ENCODE results near the gene CYP3A7. TPM values are rescaled to one million over a fixed set of nuclear protein-coding genes. Genes with fewer than 3 reads are reported as not detected.
A peak's percentile ranks its signal among the peaks of the same experiment; 100 is the strongest.
"Not testable (repeated sequence)": the region's sequence is repeated elsewhere in the genome, so short reads cannot be mapped to it uniquely, and the experiment has no call there.

CYP3A7 gene
- total RNA-seq, 1 donor from 2014 or later, result not detected

- H3K27me3 Mint-ChIP-seq (ENCODE audit: low read depth); H3K4me1 Mint-ChIP-seq (ENCODE audit: low read depth); DNase-seq (ENCODE audit: low spot score); H3K27ac Mint-ChIP-seq; H3K4me3 Mint-ChIP-seq (ENCODE audit: low read depth); intact Hi-C loops (cut with micrococcal nuclease); H3K36me3 Mint-ChIP-seq (ENCODE audit: low read depth): not testable (repeated sequence)
- H3K9me3 Mint-ChIP-seq, result peaks cover 13% of the 10 kb centered on the region
Observed at GRCh38 chr7:99690918-99691317, 44.1 kb downstream of the CYP3A7 start.

- H3K4me3 Mint-ChIP-seq (ENCODE audit: low read depth); DNase-seq (ENCODE audit: low spot score); intact Hi-C loops (cut with micrococcal nuclease); H3K36me3 Mint-ChIP-seq (ENCODE audit: low read depth); H3K27me3 Mint-ChIP-seq (ENCODE audit: low read depth); H3K4me1 Mint-ChIP-seq (ENCODE audit: low read depth); H3K27ac Mint-ChIP-seq: not testable (repeated sequence)
- peaks cover 13% of the 10 kb centered on the region for H3K9me3 Mint-ChIP-seq
Observed at GRCh38 chr7:99685871-99686608, 49.0 kb downstream of the CYP3A7 start.

GRCh38 chr7:99685129-99685758 is 49.8 kb downstream of the CYP3A7 start:
- Mint-ChIP-seq H3K36me3 (ENCODE audit: low read depth) (peaks cover 5% of the 10 kb centered on the region), H3K4me3 (ENCODE audit: low read depth) (no peak overlapping the region)

DNA sequence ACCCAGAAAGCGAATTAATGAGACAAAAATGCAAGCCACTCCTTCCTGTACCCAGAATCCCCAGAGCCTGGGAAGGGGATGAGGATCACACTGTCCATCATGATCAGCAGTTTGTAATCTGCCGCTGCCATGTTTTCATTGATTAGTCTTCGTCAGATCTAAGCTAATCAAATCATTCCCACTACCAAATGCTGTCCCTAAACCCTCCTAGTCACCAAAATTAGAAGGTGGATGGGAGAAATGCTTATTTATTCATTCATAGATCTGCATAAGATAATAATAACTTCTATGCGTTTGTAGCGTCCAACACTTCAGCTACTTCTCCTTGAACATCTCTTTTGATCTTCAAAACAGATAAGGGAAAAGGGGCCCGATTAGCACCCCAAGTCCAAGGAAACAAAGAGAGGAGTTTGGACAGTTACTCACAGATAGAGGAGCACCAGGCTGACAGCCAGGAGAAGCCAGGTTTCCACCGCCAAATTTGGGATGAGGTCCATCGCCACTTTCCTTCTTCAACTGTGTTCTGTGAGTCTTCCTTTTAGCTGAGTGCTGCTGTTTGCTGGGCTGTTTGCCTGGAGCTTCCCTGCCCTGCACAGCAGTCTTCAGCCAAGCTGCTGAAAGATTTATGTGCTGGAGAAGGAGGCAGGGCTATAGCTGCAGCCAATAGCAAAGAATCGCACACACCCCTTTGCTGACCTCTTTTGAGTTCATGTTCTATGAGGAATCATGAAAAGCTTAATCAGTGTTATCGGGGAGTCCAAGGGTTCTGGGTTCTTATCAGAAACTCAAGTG is 55.4 kb downstream of the CYP3A7 start, which contains the start of gene CYP3A5:
CYP3A5 (minus strand) TSS at position 597 of the 792 bp plus-strand sequence; CDS start at position 497, 100 bp downstream.
- Mint-ChIP-seq H3K27me3 (ENCODE audit: low read depth) (no peaks in the 10 kb centered on the region), H3K9me3 (peaks cover 8% of the 10 kb centered on the region), H3K27ac (no peak within 1 kb of the TSS), H3K4me1 (ENCODE audit: low read depth) (peaks cover 11% of the 10 kb centered on the region), H3K36me3 (ENCODE audit: low read depth) (peaks cover 5% of the 10 kb centered on the region), H3K4me3 (ENCODE audit: low read depth) (no peak within 1 kb of the TSS)
- intact Hi-C loops (cut with micrococcal nuclease), result no loop called here
- no peak for DNase-seq (ENCODE audit: low spot score)

More at GRCh38 chr7:99685129-99685758, 49.8 kb downstream of the CYP3A7 start:
- DNase-seq (ENCODE audit: low spot score), result no peak
- Mint-ChIP-seq H3K27ac (no peak overlapping the region), H3K27me3 (ENCODE audit: low read depth) (peaks cover 1% of the 10 kb centered on the region), H3K4me1 (ENCODE audit: low read depth) (no peaks in the 10 kb centered on the region), H3K9me3 (peaks cover 12% of the 10 kb centered on the region)
- intact Hi-C loops (cut with micrococcal nuclease), result no loop called here

GRCh38 chr7:99679032-99679399 is 56.0 kb downstream of the CYP3A7 start:
- H3K36me3 Mint-ChIP-seq (ENCODE audit: low read depth), result peaks cover 5% of the 10 kb centered on the region
- no peak overlapping the region for H3K4me3 Mint-ChIP-seq (ENCODE audit: low read depth)
- no peaks in the 10 kb centered on the region for H3K27me3 Mint-ChIP-seq (ENCODE audit: low read depth)
- H3K9me3 Mint-ChIP-seq, result peaks cover 8% of the 10 kb centered on the region
- intact Hi-C loops (cut with micrococcal nuclease), result no loop called here
- no peak for DNase-seq (ENCODE audit: low spot score)
- peaks cover 14% of the 10 kb centered on the region for H3K4me1 Mint-ChIP-seq (ENCODE audit: low read depth)
- no peak overlapping the region for H3K27ac Mint-ChIP-seq

DNA sequence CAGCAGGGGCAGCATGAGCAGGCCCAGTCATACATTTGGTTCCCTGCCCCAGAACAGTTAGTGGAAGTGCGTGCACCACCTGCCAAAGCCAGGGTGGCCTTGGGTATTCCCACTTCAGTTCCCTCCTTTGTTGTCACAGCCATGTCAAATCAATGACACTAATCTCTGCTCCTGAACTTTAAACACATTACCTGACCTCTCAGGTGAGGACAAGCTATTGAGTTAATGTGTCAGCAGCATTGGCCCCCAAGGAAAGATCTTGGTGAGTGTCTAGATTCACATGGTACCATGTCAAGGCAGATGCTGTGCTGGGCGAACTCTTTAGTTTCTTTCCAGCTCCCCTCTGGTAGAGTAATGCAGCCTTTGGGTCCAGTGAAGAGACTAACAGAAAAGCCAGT is 57.3 kb downstream of the CYP3A7 start:
- Mint-ChIP-seq H3K9me3 (peaks cover 6% of the 10 kb centered on the region), H3K27ac (no peak overlapping the region), H3K4me1 (ENCODE audit: low read depth) (peaks cover 14% of the 10 kb centered on the region), H3K36me3 (ENCODE audit: low read depth) (peaks cover 5% of the 10 kb centered on the region), H3K27me3 (ENCODE audit: low read depth) (no peaks in the 10 kb centered on the region), H3K4me3 (ENCODE audit: low read depth) (no peak overlapping the region)
- no peak for DNase-seq (ENCODE audit: low spot score)
- intact Hi-C loops (cut with micrococcal nuclease), result no loop called here

GRCh38 chr7:99677013-99677647 is 57.9 kb downstream of the CYP3A7 start:
- no peak overlapping the region for H3K4me3 Mint-ChIP-seq (ENCODE audit: low read depth)
- DNase-seq (ENCODE audit: low spot score), result no peak
- peaks cover 1% of the 10 kb centered on the region for H3K36me3 Mint-ChIP-seq (ENCODE audit: low read depth)
- intact Hi-C loops (cut with micrococcal nuclease), result no loop called here
- H3K4me1 Mint-ChIP-seq (ENCODE audit: low read depth), result peaks cover 14% of the 10 kb centered on the region
- no peaks in the 10 kb centered on the region for H3K27me3 Mint-ChIP-seq (ENCODE audit: low read depth)
- no peak overlapping the region for H3K27ac Mint-ChIP-seq
- peaks cover under 1% of the 10 kb centered on the region for H3K9me3 Mint-ChIP-seq

DNA sequence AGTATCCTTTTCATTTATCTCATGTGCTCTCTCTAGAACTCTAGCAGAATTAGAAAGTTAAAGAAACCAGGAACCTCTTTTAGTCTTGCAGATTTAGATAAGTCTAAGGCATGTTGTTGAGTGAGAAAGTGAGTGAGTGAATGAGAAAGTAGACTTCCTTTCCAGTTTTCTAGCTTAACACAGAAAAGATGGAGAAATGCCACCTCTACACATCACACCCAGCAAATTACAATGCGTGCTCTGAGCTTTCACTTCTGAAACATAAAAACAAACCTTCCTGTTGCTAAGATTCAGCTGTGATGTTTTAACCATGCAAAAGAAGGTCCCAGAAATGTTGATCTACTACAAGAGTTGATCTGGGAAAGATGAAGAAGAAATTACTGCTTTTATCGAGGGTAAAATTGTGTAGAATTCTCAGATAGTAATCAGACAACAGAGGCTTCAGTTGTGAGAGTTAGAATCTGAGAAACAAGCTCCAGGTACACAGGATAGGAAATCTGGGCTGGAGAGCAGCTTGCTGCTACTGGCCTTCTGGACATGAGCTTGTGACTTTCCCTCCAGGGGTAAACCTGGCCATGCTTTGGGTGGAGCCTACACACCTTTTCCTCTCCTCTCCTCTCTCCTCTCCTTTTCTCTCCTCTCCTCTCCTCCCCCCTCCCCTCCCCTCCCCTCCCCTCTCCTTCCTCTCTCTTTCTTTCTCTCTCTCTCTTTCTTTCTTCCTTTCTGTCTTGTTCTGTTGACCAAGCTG is 59.8 kb downstream of the CYP3A7 start:
- intact Hi-C loops (cut with micrococcal nuclease), result no loop called here
- peak overlapping the region; percentile 15 for H3K4me3 Mint-ChIP-seq (ENCODE audit: low read depth)
- DNase-seq (ENCODE audit: low spot score), result no peak

GRCh38 chr7:99672573-99672972 is 62.4 kb downstream of the CYP3A7 start:
- Mint-ChIP-seq H3K36me3 (ENCODE audit: low read depth) (peaks cover 2% of the 10 kb centered on the region), H3K27me3 (ENCODE audit: low read depth) (no peaks in the 10 kb centered on the region), H3K4me3 (ENCODE audit: low read depth) (no peak overlapping the region), H3K27ac (no peak overlapping the region), H3K9me3 (no peaks in the 10 kb centered on the region), H3K4me1 (ENCODE audit: low read depth) (peaks cover 12% of the 10 kb centered on the region)
- DNase-seq (ENCODE audit: low spot score), result no peak
- intact Hi-C loops (cut with micrococcal nuclease), result no loop called here

More for the DNA sequence above, 59.8 kb downstream of the CYP3A7 start:
- Mint-ChIP-seq H3K27me3 (ENCODE audit: low read depth) (no peaks in the 10 kb centered on the region), H3K9me3 (no peaks in the 10 kb centered on the region), H3K36me3 (ENCODE audit: low read depth) (no peaks in the 10 kb centered on the region), H3K4me1 (ENCODE audit: low read depth) (peaks cover 14% of the 10 kb centered on the region), H3K27ac (peak overlapping the region; percentile 81)

GRCh38 chr7:99669782-99670181 is 65.2 kb downstream of the CYP3A7 start:
- no peaks in the 10 kb centered on the region for H3K27me3 Mint-ChIP-seq (ENCODE audit: low read depth)
- DNase-seq (ENCODE audit: low spot score), result no peak
- no peak overlapping the region for H3K4me3 Mint-ChIP-seq (ENCODE audit: low read depth)
- H3K36me3 Mint-ChIP-seq (ENCODE audit: low read depth), result peaks cover 7% of the 10 kb centered on the region
- H3K27ac Mint-ChIP-seq, result no peak overlapping the region
- no peaks in the 10 kb centered on the region for H3K9me3 Mint-ChIP-seq
- intact Hi-C loops (cut with micrococcal nuclease), result no loop called here
- H3K4me1 Mint-ChIP-seq (ENCODE audit: low read depth), result peaks cover 5% of the 10 kb centered on the region

- intact Hi-C loops (cut with micrococcal nuclease), result no loop called here
- Mint-ChIP-seq H3K4me3 (ENCODE audit: low read depth) (no peak overlapping the region), H3K27me3 (ENCODE audit: low read depth) (no peaks in the 10 kb centered on the region), H3K9me3 (no peaks in the 10 kb centered on the region), H3K36me3 (ENCODE audit: low read depth) (peaks cover 16% of the 10 kb centered on the region), H3K27ac (no peak overlapping the region), H3K4me1 (ENCODE audit: low read depth) (no peaks in the 10 kb centered on the region)
- no peak for DNase-seq (ENCODE audit: low spot score)
Observed at GRCh38 chr7:99668541-99668940, 66.5 kb downstream of the CYP3A7 start.

- Mint-ChIP-seq H3K9me3 (no peaks in the 10 kb centered on the region), H3K4me1 (ENCODE audit: low read depth) (no peaks in the 10 kb centered on the region), H3K27ac (no peak overlapping the region), H3K27me3 (ENCODE audit: low read depth) (no peaks in the 10 kb centered on the region), H3K4me3 (ENCODE audit: low read depth) (no peak overlapping the region), H3K36me3 (ENCODE audit: low read depth) (peaks cover 27% of the 10 kb centered on the region)
- intact Hi-C loops (cut with micrococcal nuclease), result no loop called here
- no peak for DNase-seq (ENCODE audit: low spot score)
Observed at GRCh38 chr7:99667179-99667578, 67.8 kb downstream of the CYP3A7 start.
